LoVo (cell line): Measurements from ENCODE around the gene BAX.
A peak's percentile ranks its signal among the peaks of the same experiment; 100 is the strongest.

Experiments
- DNase-seq: peaks from one replicate; pipeline ENCODE4 v3.0.0-alpha.2; 2016; ENCODE audit warnings: low spot score

The BAX gene

GRCh38 chr19:48933382-48933932 is 21.2 kb upstream of the BAX start, which contains the start of gene DHDH:
DHDH (plus strand) TSS chr19:48933699; CDS start chr19:48933722, 23 bp downstream.
- DNase-seq = peak; percentile 95

GRCh38 chr19:48934837-48935236 is 19.8 kb upstream of the BAX start:
- DNase-seq = no peak

- no peak for DNase-seq
Observed at GRCh38 chr19:48935864-48936263, 18.8 kb upstream of the BAX start.

- no peak for DNase-seq
Observed at GRCh38 chr19:48938256-48938655, 16.4 kb upstream of the BAX start.

- DNase-seq = no peak
Observed at GRCh38 chr19:48940902-48941301, 13.8 kb upstream of the BAX start.

GRCh38 chr19:48943081-48943480 is 11.6 kb upstream of the BAX start:
- DNase-seq = no peak

GRCh38 chr19:48945415-48945814 is 9.3 kb upstream of the BAX start:
- DNase-seq = no peak

GRCh38 chr19:48945817-48946216 is 8.9 kb upstream of the BAX start:
- no peak for DNase-seq

- DNase-seq = no peak
Observed at GRCh38 chr19:48946463-48947257, 8.0 kb upstream of the BAX start.

GRCh38 chr19:48947258-48947542 is 7.5 kb upstream of the BAX start:
- no peak for DNase-seq

GRCh38 chr19:48950159-48950558 is 4.5 kb upstream of the BAX start:
- DNase-seq = no peak

GRCh38 chr19:48950830-48951519 is 3.7 kb upstream of the BAX start:
- DNase-seq = no peak

GRCh38 chr19:48953141-48953540 is 1.5 kb upstream of the BAX start:
- no peak for DNase-seq

GRCh38 chr19:48953990-48954594 is 583 bp upstream of the BAX start:
- DNase-seq = no peak

- DNase-seq = no peak
Observed at GRCh38 chr19:48955308-48955958, 758 bp downstream of the BAX start.

GRCh38 chr19:48958006-48958405 is 3.3 kb downstream of the BAX start:
- no peak for DNase-seq

- no peak for DNase-seq
Observed at GRCh38 chr19:48959341-48960239, 4.9 kb downstream of the BAX start.

GRCh38 chr19:48961051-48961649 is 6.5 kb downstream of the BAX start:
- no peak for DNase-seq

GRCh38 chr19:48961673-48962028 is 7.0 kb downstream of the BAX start:
- no peak for DNase-seq

GRCh38 chr19:48962029-48962848 is 7.6 kb downstream of the BAX start:
- DNase-seq = peak; percentile 68
